Mesendoderm (in vitro differentiated cells): ENCODE measurements around the gene MEA1.

Source experiments
- DNase-seq: peaks from one replicate; pipeline ENCODE4 v3.0.0; 2013
- H2AK5ac ChIP-seq: 2 replicates; pipeline ENCODE4 v1.6.1; 2013; ENCODE audit warnings: low read length, inconsistent platforms
- H2BK120ac ChIP-seq: 2 replicates; pipeline ENCODE4 v1.6.1; 2013; ENCODE audit warnings: low read depth, mild to moderate bottlenecking, low read length, moderate library complexity, mixed read lengths
- H2BK15ac ChIP-seq: replicated peaks from 2 replicates; pipeline ENCODE4 v1.6.1; 2013; ENCODE audit warnings: low read depth, mild to moderate bottlenecking, moderate library complexity
- H2BK5ac ChIP-seq: 2 replicates; pipeline ENCODE4 v1.6.1; 2013; ENCODE audit warnings: low read length, inconsistent platforms
- H3K18ac ChIP-seq: 2 replicates; pipeline ENCODE4 v1.6.1; 2013; ENCODE audit warnings: mild to moderate bottlenecking, low read length, mixed read lengths
- H3K23ac ChIP-seq: one replicate; pipeline ENCODE4 v1.6.1; 2013; ENCODE audit warnings: low read length
- H3K27ac ChIP-seq: 2 replicates; pipeline ENCODE4 v1.5.1; 2013; ENCODE audit warnings: low read depth, mild to moderate bottlenecking, inconsistent platforms, low read length, moderate library complexity
- H3K27me3 ChIP-seq: 2 replicates; pipeline ENCODE4 v1.6.1; 2013; ENCODE audit warnings: low read length, control low read depth, mild to moderate bottlenecking, inconsistent platforms; ENCODE audit not compliant: insufficient read depth, poor library complexity
- H3K36me3 ChIP-seq: 2 replicates; pipeline ENCODE4 v1.6.1; 2013; ENCODE audit warnings: low read length, inconsistent platforms; ENCODE audit not compliant: control insufficient read depth, insufficient read depth
- H3K4ac ChIP-seq: one replicate; pipeline ENCODE4 v1.6.1; 2013; ENCODE audit warnings: low read depth, mild to moderate bottlenecking, low read length, moderate library complexity
- H3K4me1 ChIP-seq: 2 replicates; pipeline ENCODE4 v1.6.1; 2013; ENCODE audit warnings: low read depth, low read length, inconsistent platforms; ENCODE audit not compliant: control insufficient read depth
- H3K4me2 ChIP-seq: 2 replicates; pipeline ENCODE4 v1.6.1; 2013; ENCODE audit warnings: low read length
- H3K4me3 ChIP-seq: 2 replicates; pipeline ENCODE4 v1.5.1; 2013; ENCODE audit warnings: mild to moderate bottlenecking, low read length
- H3K56ac ChIP-seq: one replicate; pipeline ENCODE4 v1.6.1; 2013; ENCODE audit warnings: low read length
- H3K79me1 ChIP-seq: 2 replicates; pipeline ENCODE4 v1.6.1; 2013; ENCODE audit warnings: low read length, inconsistent platforms
- H3K79me2 ChIP-seq: 2 replicates; pipeline ENCODE4 v1.6.1; 2013; ENCODE audit warnings: mild to moderate bottlenecking, low read length; ENCODE audit not compliant: control insufficient read depth, insufficient read depth
- H3K9ac ChIP-seq: 2 replicates; pipeline ENCODE4 v1.6.1; 2013; ENCODE audit warnings: low read length, inconsistent platforms
- H4K5ac ChIP-seq: one replicate; pipeline ENCODE4 v1.6.1; 2013; ENCODE audit warnings: low read length
- H4K8ac ChIP-seq: one replicate; pipeline ENCODE4 v1.6.1; 2013; ENCODE audit warnings: low read depth, mild to moderate bottlenecking, control low read depth, low read length, moderate library complexity
- WGBS: extraction: QIAGEN DNeasy Blood & Tissue Kit; methylation state at CpG from one replicate; pipeline ENCODE4 v1.1.7; 2013; ENCODE audit warnings: low lambda C conversion rate, missing lambda C conversion rate; ENCODE audit not compliant: insufficient coverage; ENCODE audit errors: extremely low coverage; 5-methylcytosine and 5-hydroxymethylcytosine counted together

Gene MEA1

GRCh38 chr6:42968126-42968701 is 45.5 kb downstream of the MEA1 start:
- Histone ChIP-seq H3K18ac (no peak overlapping the region), H3K79me2 (no peaks in the 10 kb centered on the region), H3K9ac (no peak overlapping the region), H3K4me2 (no peak overlapping the region), H3K4me3 (no peak overlapping the region), H4K8ac (no peak overlapping the region), H3K27ac (no peak overlapping the region), H3K56ac (no peak overlapping the region), H3K4me1 (peaks cover 2% of the 10 kb centered on the region), H2BK5ac (no peak overlapping the region), H3K4ac (no peak overlapping the region), H4K5ac (no peak overlapping the region), H2BK120ac (no peak overlapping the region), H3K23ac (no peak overlapping the region), H3K79me1 (no peaks in the 10 kb centered on the region), H3K27me3 (no peaks in the 10 kb centered on the region), H2BK15ac (no peak overlapping the region), H3K36me3 (no peaks in the 10 kb centered on the region), H2AK5ac (no peak overlapping the region)
- WGBS = no CpG with 5 or more reads among the region's 12 CpGs
- no peak for DNase-seq

- no peak overlapping the region for H4K8ac ChIP-seq
- H2AK5ac ChIP-seq = no peak overlapping the region
- H3K79me2 ChIP-seq = no peaks in the 10 kb centered on the region
- no peaks in the 10 kb centered on the region for H3K27me3 ChIP-seq
- H3K79me1 ChIP-seq = no peaks in the 10 kb centered on the region
- H3K9ac ChIP-seq = no peak overlapping the region
- no peak overlapping the region for H2BK15ac ChIP-seq
- H3K27ac ChIP-seq = no peak overlapping the region
- no CpG with 5 or more reads among the region's 11 CpGs for WGBS
- peaks cover 2% of the 10 kb centered on the region for H3K4me1 ChIP-seq
- no peak overlapping the region for H3K4me3 ChIP-seq
- no peak overlapping the region for H3K23ac ChIP-seq
- no peak overlapping the region for H3K4ac ChIP-seq
- no peaks in the 10 kb centered on the region for H3K36me3 ChIP-seq
- no peak overlapping the region for H4K5ac ChIP-seq
- no peak overlapping the region for H3K4me2 ChIP-seq
- H2BK120ac ChIP-seq = no peak overlapping the region
- H3K56ac ChIP-seq = no peak overlapping the region
- DNase-seq = no peak
- H3K18ac ChIP-seq = no peak overlapping the region
- no peak overlapping the region for H2BK5ac ChIP-seq
Observed at GRCh38 chr6:42967228-42967627, 46.5 kb downstream of the MEA1 start.

- peaks cover 2% of the 10 kb centered on the region for H3K4me1 ChIP-seq
- DNase-seq = no peak
- WGBS = no CpG with 5 or more reads among the region's 7 CpGs
- H3K27me3 ChIP-seq = no peaks in the 10 kb centered on the region
- H3K27ac ChIP-seq = no peak overlapping the region
- no peak overlapping the region for H2AK5ac ChIP-seq
- H3K23ac ChIP-seq = no peak overlapping the region
- H2BK120ac ChIP-seq = no peak overlapping the region
- no peaks in the 10 kb centered on the region for H3K79me1 ChIP-seq
- no peak overlapping the region for H4K5ac ChIP-seq
- H4K8ac ChIP-seq = no peak overlapping the region
- no peak overlapping the region for H3K18ac ChIP-seq
- no peak overlapping the region for H3K4me3 ChIP-seq
- H2BK5ac ChIP-seq = no peak overlapping the region
- no peaks in the 10 kb centered on the region for H3K36me3 ChIP-seq
- no peak overlapping the region for H3K4ac ChIP-seq
- no peak overlapping the region for H3K4me2 ChIP-seq
- H3K9ac ChIP-seq = no peak overlapping the region
- no peak overlapping the region for H2BK15ac ChIP-seq
- no peak overlapping the region for H3K56ac ChIP-seq
- no peaks in the 10 kb centered on the region for H3K79me2 ChIP-seq
Observed at GRCh38 chr6:42966571-42966970, 47.2 kb downstream of the MEA1 start.

- WGBS = no CpG with 5 or more reads among the region's 9 CpGs
- H3K56ac ChIP-seq = no peak overlapping the region
- no peak overlapping the region for H3K27ac ChIP-seq
- no peak overlapping the region for H3K4ac ChIP-seq
- no peak overlapping the region for H3K4me3 ChIP-seq
- H3K79me1 ChIP-seq = no peaks in the 10 kb centered on the region
- H3K18ac ChIP-seq = no peak overlapping the region
- H3K9ac ChIP-seq = no peak overlapping the region
- DNase-seq = peak; percentile 95
- no peak overlapping the region for H2BK15ac ChIP-seq
- H2AK5ac ChIP-seq = no peak overlapping the region
- H3K4me2 ChIP-seq = no peak overlapping the region
- no peaks in the 10 kb centered on the region for H3K4me1 ChIP-seq
- H3K27me3 ChIP-seq = no peaks in the 10 kb centered on the region
- no peaks in the 10 kb centered on the region for H3K79me2 ChIP-seq
- H3K36me3 ChIP-seq = no peaks in the 10 kb centered on the region
- no peak overlapping the region for H2BK5ac ChIP-seq
- H4K5ac ChIP-seq = no peak overlapping the region
- H2BK120ac ChIP-seq = no peak overlapping the region
- no peak overlapping the region for H3K23ac ChIP-seq
- H4K8ac ChIP-seq = no peak overlapping the region
Observed at GRCh38 chr6:42963855-42964605, 49.7 kb downstream of the MEA1 start.

- H3K4me3 ChIP-seq = no peak overlapping the region
- H2BK120ac ChIP-seq = no peak overlapping the region
- no peak overlapping the region for H4K5ac ChIP-seq
- no peak overlapping the region for H3K23ac ChIP-seq
- H3K36me3 ChIP-seq = no peaks in the 10 kb centered on the region
- H3K27me3 ChIP-seq = no peaks in the 10 kb centered on the region
- no peak overlapping the region for H3K27ac ChIP-seq
- H2AK5ac ChIP-seq = no peak overlapping the region
- no peak overlapping the region for H3K9ac ChIP-seq
- no peak overlapping the region for H2BK15ac ChIP-seq
- no peak overlapping the region for H2BK5ac ChIP-seq
- H4K8ac ChIP-seq = no peak overlapping the region
- no peak overlapping the region for H3K56ac ChIP-seq
- H3K79me2 ChIP-seq = no peaks in the 10 kb centered on the region
- no peak overlapping the region for H3K4me2 ChIP-seq
- no peak for DNase-seq
- no peak overlapping the region for H3K4ac ChIP-seq
- no peak overlapping the region for H3K18ac ChIP-seq
- no CpG with 5 or more reads among the region's 12 CpGs for WGBS
- H3K79me1 ChIP-seq = no peaks in the 10 kb centered on the region
- H3K4me1 ChIP-seq = no peaks in the 10 kb centered on the region
Observed at GRCh38 chr6:42963179-42963854, 50.4 kb downstream of the MEA1 start.
